Gastroesophageal sphincter (tissue), 4 donors: ENCODE results near the gene ZNF672. TPM values are rescaled to one million over a fixed set of nuclear protein-coding genes. Genes with fewer than 3 reads are reported as not detected.
"Not testable (repeated sequence)": the region's sequence is repeated elsewhere in the genome, so short reads cannot be mapped to it uniquely, and the experiment has no call there.

Experiments
- ATAC-seq: fragments of 150-250 bp; one replicate; pipeline ENCODE4 v1.9.1; 2016; ENCODE audit warnings: mild to moderate bottlenecking, moderate library complexity
- H3K27ac ChIP-seq, 4 donors: fragments of 200-600 bp; sonication (generic) in 3 of 4; 1 replicate in 3 of 4; 2 replicates in 1 of 4; pipeline ENCODE4 v1.5.1; 2016 to 2019
- H3K27me3 ChIP-seq: fragments of 200-600 bp; sonication (generic); one replicate; pipeline ENCODE4 v1.5.1; 2019
- H3K36me3 ChIP-seq, 2 donors: fragments of 200-600 bp; sonication (generic); one replicate each; pipeline ENCODE4 v1.5.1; 2019; ENCODE audit warnings: control low read depth in 1 of 2
- H3K4me1 ChIP-seq, 3 donors: fragments of 200-600 bp; sonication (generic); 1 replicate in 2 of 3; 2 replicates in 1 of 3; pipeline ENCODE4 v1.5.1; 2016 to 2019; ENCODE audit warnings: control low read depth in 2 of 3
- H3K4me3 ChIP-seq, 2 donors: fragments of 200-600 bp; sonication (generic); one replicate each; pipeline ENCODE4 v1.5.1; 2019; ENCODE audit warnings: mild to moderate bottlenecking in 1 of 2, moderate library complexity in 1 of 2
- H3K9me3 ChIP-seq, 3 donors: fragments of 200-600 bp; sonication (generic); one replicate each; pipeline ENCODE4 v1.5.1; 2017 to 2019; ENCODE audit warnings: control low read depth in 2 of 3
- EP300 ChIP-seq: sonication (generic); formaldehyde crosslinking; IDR thresholded peaks from one replicate; pipeline ENCODE4 v1.6.1; 2017; ENCODE audit warnings: antibody characterized with exemption, mild to moderate bottlenecking
- POLR2A ChIP-seq, 2 donors: fragments of 450-650 bp; IDR thresholded peaks; one replicate each; pipeline ENCODE4 v1.6.1; 2017; ENCODE audit warnings: antibody characterized with exemption in 2 of 2, mild to moderate bottlenecking in 2 of 2, moderate library complexity in 1 of 2
- POLR2AphosphoS5 ChIP-seq: sonication (generic); formaldehyde crosslinking; IDR thresholded peaks from one replicate; pipeline ENCODE4 v1.6.1; 2017; ENCODE audit warnings: antibody characterized with exemption
- WGBS, 2 donors: methylation state at CpG; one replicate each; pipeline ENCODE4 v1.1.5; 2018; ENCODE audit warnings: low coverage in 1 of 2; 5-methylcytosine and 5-hydroxymethylcytosine counted together
- total RNA-seq, 4 donors: library from RNA; depleted of rRNA; stranded (reverse); fragments of >200 nt; gene quantifications; one replicate each; pipeline ENCODE4 v1.1.0, GENCODE V29; 2016
- TF ChIP-seq, protein P1 (sequence below), 4 experiments: fragments of 200-600 bp in 2 of 4; fragments of 450-650 bp in 2 of 4; sonication (generic) in 1 of 4; IDR thresholded peaks; one replicate each; pipeline ENCODE4 v1.5.1; 2017 to 2019; ENCODE audit warnings: antibody characterized with exemption in 4 of 4, mild to moderate bottlenecking in 2 of 4, moderate library complexity in 2 of 4

The ZNF672 gene
- total RNA-seq, 4 donors from 2014 or later, result 22.1 to 44.2 (median 34.3) TPM

DNA sequence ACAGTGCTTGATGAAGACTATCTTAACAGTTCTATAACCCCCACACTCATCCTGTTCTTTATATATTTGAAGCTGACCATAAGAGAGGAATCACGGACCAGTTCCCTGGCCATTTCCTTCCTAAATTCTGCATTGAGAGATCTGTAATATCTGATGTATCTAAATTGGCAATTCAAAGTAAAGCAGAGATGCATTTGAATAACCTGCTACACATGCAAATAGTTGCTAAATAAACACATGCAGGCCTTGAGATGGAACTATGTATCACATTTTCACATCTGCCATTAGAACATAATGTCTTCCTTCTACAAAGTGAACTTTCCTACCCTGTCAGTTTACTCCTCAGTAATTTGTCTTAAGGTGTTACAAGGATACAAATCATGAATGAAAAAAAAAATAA is 47.6 kb downstream of the ZNF672 start:
- no peaks in the 10 kb centered on the region for H3K27me3 ChIP-seq
- no peak overlapping the region for H3K4me3 ChIP-seq
- WGBS, 2 donors, result 83 to 86% methylated on average over 1 of the region's 1 CpG
- ATAC-seq, result no peak
- H3K4me1 ChIP-seq, result no peaks in the 10 kb centered on the region
- TF ChIP-seq POLR2A (IDR thresholded peaks at IDR 0.05) (no peak), POLR2AphosphoS5 (no peak), EP300 (no peak)
- TF ChIP-seq, protein P1, sequence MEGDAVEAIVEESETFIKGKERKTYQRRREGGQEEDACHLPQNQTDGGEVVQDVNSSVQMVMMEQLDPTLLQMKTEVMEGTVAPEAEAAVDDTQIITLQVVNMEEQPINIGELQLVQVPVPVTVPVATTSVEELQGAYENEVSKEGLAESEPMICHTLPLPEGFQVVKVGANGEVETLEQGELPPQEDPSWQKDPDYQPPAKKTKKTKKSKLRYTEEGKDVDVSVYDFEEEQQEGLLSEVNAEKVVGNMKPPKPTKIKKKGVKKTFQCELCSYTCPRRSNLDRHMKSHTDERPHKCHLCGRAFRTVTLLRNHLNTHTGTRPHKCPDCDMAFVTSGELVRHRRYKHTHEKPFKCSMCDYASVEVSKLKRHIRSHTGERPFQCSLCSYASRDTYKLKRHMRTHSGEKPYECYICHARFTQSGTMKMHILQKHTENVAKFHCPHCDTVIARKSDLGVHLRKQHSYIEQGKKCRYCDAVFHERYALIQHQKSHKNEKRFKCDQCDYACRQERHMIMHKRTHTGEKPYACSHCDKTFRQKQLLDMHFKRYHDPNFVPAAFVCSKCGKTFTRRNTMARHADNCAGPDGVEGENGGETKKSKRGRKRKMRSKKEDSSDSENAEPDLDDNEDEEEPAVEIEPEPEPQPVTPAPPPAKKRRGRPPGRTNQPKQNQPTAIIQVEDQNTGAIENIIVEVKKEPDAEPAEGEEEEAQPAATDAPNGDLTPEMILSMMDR (IDR thresholded peaks at IDR 0.05), result no peak
- H3K36me3 ChIP-seq, result no peaks in the 10 kb centered on the region
- no peak overlapping the region for H3K27ac ChIP-seq
- H3K9me3 ChIP-seq, result no peaks in the 10 kb centered on the region

DNA sequence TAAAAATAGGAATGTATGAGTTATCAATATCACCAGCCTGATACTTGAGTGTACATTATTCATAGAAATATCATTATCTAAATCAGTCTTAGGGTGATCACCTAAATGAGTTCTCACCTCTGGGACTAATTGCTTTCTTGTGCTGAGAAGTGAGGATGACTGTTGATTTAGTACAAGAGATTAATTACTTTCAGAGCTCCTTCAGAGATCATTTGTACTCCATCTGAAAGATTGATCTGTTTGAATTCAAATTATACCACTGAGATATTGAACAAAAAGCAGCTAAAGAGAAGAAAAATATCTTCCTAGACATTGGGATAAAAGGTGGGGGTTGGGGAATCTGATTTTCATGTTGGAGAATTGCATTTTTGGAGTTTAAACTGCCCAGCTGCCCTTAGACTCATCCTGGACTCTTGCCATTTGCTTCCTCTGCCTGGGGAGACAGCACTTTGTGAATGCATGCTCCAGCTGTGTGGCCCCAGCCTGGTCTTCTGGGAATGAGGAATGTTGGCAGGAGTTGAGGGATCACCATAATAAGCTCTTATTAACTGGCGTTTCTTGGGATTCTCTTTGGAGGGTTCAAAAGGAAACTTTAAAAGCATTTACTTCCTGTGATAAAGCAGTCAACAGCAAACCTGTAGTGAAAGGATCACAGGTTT is 48.3 kb downstream of the ZNF672 start:
- H3K9me3 ChIP-seq, result no peaks in the 10 kb centered on the region
- H3K27me3 ChIP-seq, result no peaks in the 10 kb centered on the region
- H3K27ac ChIP-seq, result no peak overlapping the region
- H3K36me3 ChIP-seq, result no peaks in the 10 kb centered on the region
- H3K4me3 ChIP-seq, result no peak overlapping the region
- H3K4me1 ChIP-seq, result no peaks in the 10 kb centered on the region
- no peak for ATAC-seq
- TF ChIP-seq, protein P1 (IDR thresholded peaks at IDR 0.05), result no peak
- TF ChIP-seq POLR2AphosphoS5, result no peak
- TF ChIP-seq POLR2A (IDR thresholded peaks at IDR 0.05), result no peak
- no peak for TF ChIP-seq EP300
- 0 to 11% methylated on average over 1 of the region's 1 CpG for WGBS, 2 donors

DNA sequence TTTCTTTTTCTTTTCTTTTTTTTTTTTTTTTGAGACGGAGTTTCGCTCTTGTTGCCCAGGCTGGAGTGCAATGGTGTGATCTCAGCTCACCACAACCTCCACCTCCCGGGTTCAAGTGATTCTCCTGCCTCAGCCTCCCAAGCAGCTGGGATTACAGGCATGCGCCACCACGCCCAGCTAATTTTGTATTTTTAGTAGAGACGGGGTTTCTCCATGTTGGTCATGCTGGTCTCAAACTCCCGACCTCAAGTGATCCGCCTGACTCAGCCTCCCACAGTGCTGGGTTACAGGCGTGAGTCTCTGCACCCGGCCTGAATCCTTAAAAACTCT is 51.9 kb downstream of the ZNF672 start:
- not testable (repeated sequence) for ATAC-seq, H3K4me3 ChIP-seq, H3K27me3 ChIP-seq, H3K4me1 ChIP-seq, H3K9me3 ChIP-seq, H3K36me3 ChIP-seq, H3K27ac ChIP-seq
- 79 to 85% methylated on average over 5 to 9 of the region's 10 CpGs for WGBS, 2 donors

DNA sequence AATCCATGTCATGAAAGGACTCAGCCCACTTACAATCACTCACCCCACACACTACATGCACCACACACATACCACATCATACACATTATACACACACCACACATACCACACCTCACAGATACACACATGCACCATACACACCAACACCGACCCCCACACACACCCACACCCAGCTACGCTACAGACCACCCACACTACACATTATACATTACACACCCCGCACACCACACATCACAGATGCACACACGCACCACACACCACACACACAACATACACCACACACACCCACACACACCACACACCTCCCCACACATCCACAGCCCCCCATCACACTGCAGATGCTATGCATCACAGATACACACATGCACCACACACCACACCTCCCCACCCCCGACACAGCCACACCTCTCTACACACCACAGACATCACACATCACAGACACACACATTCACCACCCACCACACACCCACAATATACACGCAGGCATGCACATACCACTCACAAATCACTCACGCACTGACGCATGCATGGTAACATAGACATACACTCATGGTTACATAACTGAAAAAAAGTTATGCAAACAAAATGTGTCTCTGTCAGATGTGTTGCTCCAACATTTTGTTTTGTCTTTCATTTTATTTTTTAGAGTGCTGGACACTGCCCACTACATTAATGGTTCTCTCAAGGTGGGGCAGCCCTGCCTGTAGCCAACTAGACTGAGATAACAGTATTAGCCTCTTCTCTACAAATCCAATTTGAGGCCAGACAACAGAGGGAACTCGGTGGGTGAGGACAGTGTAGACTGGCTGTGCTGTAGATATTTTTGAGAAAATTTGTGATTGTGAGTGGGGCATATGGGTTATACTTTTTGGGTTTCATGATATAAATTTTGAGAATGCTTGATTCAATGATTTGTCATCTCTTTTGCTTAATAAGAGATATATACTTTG is 52.8 kb downstream of the ZNF672 start:
- H3K36me3 ChIP-seq, result no peaks in the 10 kb centered on the region
- TF ChIP-seq, protein P1 (IDR thresholded peaks at IDR 0.05), result no peak
- TF ChIP-seq POLR2AphosphoS5 (no peak), POLR2A (IDR thresholded peaks at IDR 0.05) (no peak), EP300 (no peak)
- H3K27me3 ChIP-seq, result no peaks in the 10 kb centered on the region
- H3K27ac ChIP-seq, result no peak overlapping the region
- no peak for ATAC-seq
- 84 to 86% methylated on average over 8 to 9 of the region's 9 CpGs for WGBS, 2 donors
- no peaks in the 10 kb centered on the region for H3K4me1 ChIP-seq
- H3K4me3 ChIP-seq, result no peak overlapping the region
- no peaks in the 10 kb centered on the region for H3K9me3 ChIP-seq

DNA sequence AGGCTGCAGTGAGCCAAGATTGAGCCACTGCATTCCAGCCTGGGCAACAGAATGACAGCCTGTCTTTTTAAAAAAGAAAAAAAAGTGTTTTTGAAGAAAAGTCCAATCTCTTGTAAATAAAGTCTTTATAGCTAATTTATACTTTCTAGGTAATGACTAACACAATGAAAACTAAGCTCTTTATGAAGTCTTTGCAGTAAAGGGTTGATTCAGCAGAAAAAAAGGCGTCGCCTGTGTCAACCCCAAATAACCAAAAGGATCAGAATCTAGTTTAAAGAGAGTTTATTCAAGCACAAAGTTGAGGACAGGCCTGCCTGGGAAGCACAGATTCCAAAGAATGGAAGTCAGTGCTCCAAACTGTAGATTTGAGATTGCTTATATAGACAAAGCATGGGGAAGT is 53.7 kb downstream of the ZNF672 start:
- peaks cover 7% of the 10 kb centered on the region for H3K27me3 ChIP-seq
- H3K9me3 ChIP-seq, result no peaks in the 10 kb centered on the region
- H3K36me3 ChIP-seq, result no peaks in the 10 kb centered on the region
- no peak for ATAC-seq
- no peak overlapping the region for H3K27ac ChIP-seq
- no peaks in the 10 kb centered on the region for H3K4me1 ChIP-seq
- TF ChIP-seq POLR2AphosphoS5 (no peak), EP300 (no peak), POLR2A (IDR thresholded peaks at IDR 0.05) (no peak)
- TF ChIP-seq, protein P1 (IDR thresholded peaks at IDR 0.05), result no peak
- 65 to 100% methylated on average over 2 of the region's 2 CpGs for WGBS, 2 donors
- H3K4me3 ChIP-seq, result no peak overlapping the region
